A549 (cell line): ENCODE results near the gene IFNAR2. TPM values are rescaled to one million over a fixed set of nuclear protein-coding genes. Genes with fewer than 3 reads are reported as not detected.

ENCODE experiments used
- ATAC-seq, 2 experiments: fragments of 200-7000 bp in 1 of 2; fragments of >200 bp in 1 of 2; cut with Nextera tagmentation in 1 of 2; cut with Tn5 transposase in 1 of 2; 3 replicates each; pipeline versions ENCODE4 v1.8.0 to v1.9.1; 2018 to 2020; ENCODE audit warnings: mild to moderate bottlenecking in 1 of 2, moderate library complexity in 1 of 2
- CTCF ChIA-PET: fragments of 300-600 bp; sonication (Branson Sonifier 250); formaldehyde crosslinking; extraction: SDS; loops from one replicate; lab custom pipeline; 2021; ENCODE audit warnings: antibody characterized with exemption, inconsistent platforms; lab: Yijun Ruan, JAX
- POLR2A ChIA-PET: fragments of 350-600 bp; formaldehyde crosslinking; extraction: SDS; loops from one replicate; lab custom pipeline; 2021; ENCODE audit warnings: antibody characterized with exemption, inconsistent platforms; lab: Yijun Ruan, JAX
- DNase-seq, 2 experiments: peaks; one replicate each; pipeline versions ENCODE4 v3.0.0 to v3.0.0-alpha.2; 2011 to 2016; ENCODE audit warnings: low read depth in 1 of 2, low spot score in 1 of 2
- FAIRE-seq: peaks from 2 replicates; lab custom pipeline; 2011; peaks lifted over from hg19 to GRCh38; lab: Jason Lieb, UNC
- H3K27ac ChIP-seq, 2 experiments: fragments of >200 bp; sonication (Bioruptor Twin); formaldehyde crosslinking; 3 replicates each; pipeline ENCODE4 v1.5.1; 2016 to 2017
- H3K4me1 ChIP-seq: fragments of >200 bp; sonication (Bioruptor Twin); formaldehyde crosslinking; 3 replicates; pipeline ENCODE4 v1.6.1; 2016
- H3K4me2 ChIP-seq: fragments of >200 bp; sonication (Bioruptor Twin); formaldehyde crosslinking; 3 replicates; pipeline ENCODE4 v1.6.1; 2016
- H3K4me3 ChIP-seq: fragments of >200 bp; sonication (Bioruptor Twin); formaldehyde crosslinking; 3 replicates; pipeline ENCODE4 v1.5.1; 2016
- H3K9me3 ChIP-seq: fragments of >200 bp; sonication (Bioruptor Twin); formaldehyde crosslinking; 3 replicates; pipeline ENCODE4 v1.6.1; 2016
- CTCF ChIP-seq: fragments of >200 bp; sonication (Bioruptor Twin); formaldehyde crosslinking; IDR thresholded peaks from 3 replicates; pipeline ENCODE4 v1.5.1; 2016
- EHMT2 ChIP-seq: fragments of 200-600 bp; sonication (generic); IDR thresholded peaks from 2 replicates; pipeline ENCODE4 v1.6.1; 2016; ENCODE audit warnings: antibody characterized with exemption, low read depth, mild to moderate bottlenecking, moderate library complexity
- EP300 ChIP-seq, 2 experiments: fragments of >200 bp; sonication (Bioruptor Twin); formaldehyde crosslinking; IDR thresholded peaks; 2 replicates in 1 of 2; 3 replicates in 1 of 2; pipeline ENCODE4 v1.6.1; 2016 to 2017
- ESRRA ChIP-seq: fragments of 150-350 bp; IDR thresholded peaks from 2 replicates; pipeline ENCODE4 v1.6.1; 2014; ENCODE audit warnings: mild to moderate bottlenecking, low read length, borderline replicate concordance
- FOSB ChIP-seq: fragments of 250-450 bp; sonication (Bioruptor Pico); IDR thresholded peaks from 2 replicates; pipeline ENCODE4 v1.5.0; 2020; ENCODE audit warnings: mild to moderate bottlenecking, moderate library complexity
- HDAC2 ChIP-seq: fragments of 200-600 bp; sonication (generic); IDR thresholded peaks from 2 replicates; pipeline ENCODE4 v1.6.1; 2016
- HOXB13 ChIP-seq: fragments of 250-450 bp; sonication (Bioruptor Pico); IDR thresholded peaks from 2 replicates; pipeline ENCODE4 v1.5.0; 2020; ENCODE audit warnings: low read depth, mild to moderate bottlenecking, moderate library complexity
- HOXB5 ChIP-seq: fragments of 250-450 bp; sonication (Bioruptor Pico); IDR thresholded peaks from 2 replicates; pipeline ENCODE4 v1.5.0; 2020; ENCODE audit warnings: mild to moderate bottlenecking, moderate library complexity
- JUNB ChIP-seq: fragments of >200 bp; sonication (Bioruptor Twin); formaldehyde crosslinking; IDR thresholded peaks from 2 replicates; pipeline ENCODE4 v1.6.1; 2016
- MYC ChIP-seq: IDR thresholded peaks from 2 replicates; pipeline ENCODE4 v1.6.1; 2012; ENCODE audit warnings: mild to moderate bottlenecking, inconsistent platforms, low read length, improper control_type of control experiment, borderline replicate concordance
- NFE2L2 ChIP-seq: fragments of 150-350 bp; conservative IDR thresholded peaks from 2 replicates; pipeline ENCODE4 v1.6.1; 2014; ENCODE audit warnings: low read length
- NPAS2 ChIP-seq: fragments of 250-450 bp; sonication (Bioruptor Pico); IDR thresholded peaks from 2 replicates; pipeline ENCODE4 v1.8.0; 2022; ENCODE audit warnings: mild to moderate bottlenecking, moderate library complexity, borderline replicate concordance
- PBX3 ChIP-seq: IDR thresholded peaks from 2 replicates; pipeline ENCODE4 v1.6.1; 2012
- RAD21 ChIP-seq, 2 experiments: fragments of >200 bp in 1 of 2; sonication (Bioruptor Twin) in 1 of 2; formaldehyde crosslinking in 1 of 2; IDR thresholded peaks in 1 of 2; conservative IDR thresholded peaks in 1 of 2; 2 replicates in 1 of 2; 3 replicates in 1 of 2; pipeline ENCODE4 v1.6.1; 2012 to 2018; ENCODE audit warnings: inconsistent platforms in 1 of 2
- SMC3 ChIP-seq: fragments of >200 bp; sonication (Bioruptor Twin); formaldehyde crosslinking; IDR thresholded peaks from 3 replicates; pipeline ENCODE4 v1.6.1; 2018; ENCODE audit warnings: inconsistent platforms
- ZC3H11A ChIP-seq: fragments of 450-650 bp; IDR thresholded peaks from 2 replicates; pipeline ENCODE4 v1.6.1; 2014; ENCODE audit warnings: antibody characterized with exemption, mild to moderate bottlenecking
- ZFP36 ChIP-seq: fragments of 450-650 bp; IDR thresholded peaks from 2 replicates; pipeline ENCODE4 v1.6.1; 2014; ENCODE audit warnings: borderline replicate concordance; ENCODE audit not compliant: partially characterized antibody
- WGBS: methylation state at CpG from one replicate; pipeline ENCODE4 v1.1.6; 2017; ENCODE audit errors: missing lambda C conversion rate; 5-methylcytosine and 5-hydroxymethylcytosine counted together
- polyA plus RNA-seq, 4 experiments: library from polyadenylated mRNA; depleted of rRNA in 3 of 4; stranded (reverse); fragments of >200 nt; fragmentation: RNase III in 1 of 4; extraction: RNeasy Plus Mini Kit Qiagen cat#74134 plus additional on column Dnase treatment in 1 of 4; gene quantifications; 2 replicates in 3 of 4; 3 replicates in 1 of 4; pipeline ENCODE4 v1.2.3, GENCODE V29; 2011 to 2017
- TF ChIP-seq, protein P1 (sequence below): IDR thresholded peaks from 2 replicates; pipeline ENCODE4 v1.6.1; 2012; ENCODE audit warnings: low read depth, borderline replicate concordance

The IFNAR2 gene
- polyA plus RNA-seq, 2 of the 4 experiments (the other 2 are of a cell fraction) = 10.1 to 40.5 TPM

DNA sequence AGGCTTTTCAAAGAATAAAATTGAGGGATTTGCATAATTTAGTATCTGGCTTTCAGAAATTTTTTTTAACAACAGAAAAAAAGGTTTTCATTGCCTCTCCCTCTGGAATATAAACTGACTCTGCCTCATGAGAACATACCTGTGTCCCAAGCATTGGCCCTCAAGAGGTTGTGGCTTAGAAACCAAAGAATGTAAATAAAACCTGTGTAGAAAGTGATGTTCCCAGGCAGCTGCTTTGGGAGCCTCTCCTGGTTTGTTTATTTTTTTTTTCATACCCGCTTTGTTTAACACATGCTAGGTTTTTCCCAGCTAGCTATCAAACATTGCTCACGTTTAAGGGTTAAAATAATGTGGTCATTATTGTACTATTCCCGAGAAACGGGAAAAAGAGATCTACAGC lies 40.5 kb upstream of the IFNAR2 start:
- no peak overlapping the region for H3K4me2 ChIP-seq
- DNase-seq (no peak), FAIRE-seq (no peak), ATAC-seq (no peak)
- no peaks in the 10 kb centered on the region for H3K4me1 ChIP-seq
- H3K4me3 ChIP-seq = no peak overlapping the region
- TF ChIP-seq HDAC2 (no peak), JUNB (no peak), ZFP36 (no peak), HOXB5 (CRISPR knock-in tag) (no peak), ESRRA (no peak)
- no peaks in the 10 kb centered on the region; the same call in 2 of the 3 replicates for H3K9me3 ChIP-seq
- no peak overlapping the region for H3K27ac ChIP-seq
- CTCF ChIA-PET = interaction anchor here (1.5 kb wide), 1 partner anchor 256 kb away, joined by 5 read pairs; no protein-coding TSS in a partner anchor
- POLR2A ChIA-PET = no interaction called here
- WGBS = 33% methylated on average over 4 of the region's 4 CpGs

DNA sequence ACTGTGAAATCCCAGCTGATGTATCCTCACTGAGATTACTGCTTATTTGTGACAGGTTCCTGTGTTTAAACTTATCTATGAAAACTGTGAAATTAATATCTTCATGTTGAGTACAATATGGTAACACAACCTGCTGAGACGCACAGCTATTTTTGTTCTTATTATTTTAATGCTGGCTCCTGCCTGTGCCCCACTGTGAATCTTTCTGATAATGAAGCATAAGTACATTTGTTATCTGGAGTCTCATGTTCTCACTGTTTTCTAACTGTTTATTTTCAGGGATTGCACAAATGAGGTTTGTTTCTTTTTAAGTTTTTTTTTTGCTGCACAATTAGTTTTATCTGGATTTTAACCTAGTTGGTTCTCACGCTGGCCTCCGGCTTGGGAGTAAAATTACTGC lies 39.9 kb upstream of the IFNAR2 start:
- Histone ChIP-seq H3K27ac (no peak overlapping the region), H3K4me1 (no peaks in the 10 kb centered on the region), H3K4me3 (no peak overlapping the region), H3K4me2 (no peak overlapping the region), H3K9me3 (no peaks in the 10 kb centered on the region; the same call in 2 of the 3 replicates)
- 44% methylated on average over 3 of the region's 3 CpGs for WGBS
- TF ChIP-seq ZC3H11A = no peak
- TF ChIP-seq NPAS2 (CRISPR knock-in tag) = no peak
- no peak for TF ChIP-seq HDAC2
- no peak for TF ChIP-seq ZFP36
- no peak for DNase-seq
- FAIRE-seq = no peak
- ATAC-seq = no peak
- CTCF ChIA-PET = interaction anchor here (1.5 kb wide), 1 partner anchor 255 kb away, joined by 5 read pairs; no protein-coding TSS in a partner anchor
- POLR2A ChIA-PET = no interaction called here

- no peak overlapping the region for H3K27ac ChIP-seq
- H3K9me3 ChIP-seq = no peaks in the 10 kb centered on the region
- POLR2A ChIA-PET = no interaction called here
- FAIRE-seq (no peak), DNase-seq (peak; percentile 36 to 67), ATAC-seq (peak; percentile 80 to 84)
- no peak overlapping the region for H3K4me3 ChIP-seq
- CTCF ChIA-PET = interaction anchor here (0.7 to 4.2 kb wide), 40 partner anchors 12 to 364 kb away, joined by 3 to 46 read pairs (median 4); partner anchors contain the start of genes IL10RB and TMEM50B
- peaks cover 14% of the 10 kb centered on the region; the same call in 2 of the 3 replicates for H3K4me1 ChIP-seq
- TF ChIP-seq FOSB (CRISPR knock-in tag) = no peak
- peak; percentile 68 to 74 for TF ChIP-seq RAD21 (conservative IDR thresholded peaks at IDR 0.05 in 1 of 2, IDR thresholded peaks at IDR 0.05 in 1 of 2)
- TF ChIP-seq CTCF = peak; percentile 66
- no peak for TF ChIP-seq NFE2L2
- peak; percentile 65 for TF ChIP-seq SMC3
- TF ChIP-seq, all 56 proteins: peak for 3
- WGBS = 16% methylated on average over 13 of the region's 14 CpGs
- peak overlapping the region; percentile 45 for H3K4me2 ChIP-seq
Observed at GRCh38 chr21:33196941-33197374, 32.8 kb upstream of the IFNAR2 start.

DNA sequence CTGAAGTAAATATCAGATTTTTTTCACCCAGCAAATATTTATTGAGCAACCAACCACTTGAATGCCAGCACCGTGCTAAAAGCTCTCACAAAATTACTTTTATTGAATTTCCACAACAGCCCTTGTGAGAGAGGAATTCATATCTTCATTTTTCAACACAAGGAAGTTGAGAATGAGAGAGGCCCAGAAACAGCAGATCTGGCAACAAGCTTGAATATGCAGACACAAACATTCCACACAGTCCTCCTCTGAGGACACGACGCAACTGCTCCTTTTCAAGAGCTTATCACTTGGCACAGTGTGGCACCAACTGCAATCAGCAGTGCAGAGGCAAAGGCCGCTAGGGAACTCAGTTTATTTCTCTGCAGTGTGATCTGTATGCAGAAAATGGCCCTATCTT lies 32.2 kb upstream of the IFNAR2 start:
- Histone ChIP-seq H3K9me3 (no peaks in the 10 kb centered on the region), H3K4me3 (no peak overlapping the region), H3K27ac (no peak overlapping the region), H3K4me2 (no peak overlapping the region; the same call in 2 of the 3 replicates), H3K4me1 (peaks cover 20% of the 10 kb centered on the region; the same call in 2 of the 3 replicates)
- ATAC-seq (no peak), DNase-seq (no peak), FAIRE-seq (no peak)
- CTCF ChIA-PET = interaction anchor here (0.5 to 4.2 kb wide), 40 partner anchors 13 to 365 kb away, joined by 3 to 46 read pairs (median 4); partner anchors contain the start of genes IL10RB and TMEM50B
- TF ChIP-seq EP300 (IDR thresholded peaks at IDR 0.05) = no peak
- TF ChIP-seq PBX3 = no peak
- no peak for TF ChIP-seq NPAS2 (CRISPR knock-in tag)
- TF ChIP-seq EHMT2 = no peak
- no peak for TF ChIP-seq NFE2L2
- TF ChIP-seq HDAC2 = no peak
- TF ChIP-seq, protein P1, sequence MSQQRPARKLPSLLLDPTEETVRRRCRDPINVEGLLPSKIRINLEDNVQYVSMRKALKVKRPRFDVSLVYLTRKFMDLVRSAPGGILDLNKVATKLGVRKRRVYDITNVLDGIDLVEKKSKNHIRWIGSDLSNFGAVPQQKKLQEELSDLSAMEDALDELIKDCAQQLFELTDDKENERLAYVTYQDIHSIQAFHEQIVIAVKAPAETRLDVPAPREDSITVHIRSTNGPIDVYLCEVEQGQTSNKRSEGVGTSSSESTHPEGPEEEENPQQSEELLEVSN = no peak
- no peak for TF ChIP-seq MYC
- no peak for TF ChIP-seq HOXB13
- POLR2A ChIA-PET = no interaction called here
- WGBS = 47% methylated on average over 4 of the region's 4 CpGs
